ENCODE measurements around the gene DERA. TPM values are rescaled to one million over a fixed set of nuclear protein-coding genes. Genes with fewer than 3 reads are reported as not detected.
A peak's percentile ranks its signal among the peaks of the same experiment; 100 is the strongest.

The DERA gene
- total and polyA plus RNA-seq, 2 donors from 2014 or later: 40.2 to 59.5 TPM

DNA sequence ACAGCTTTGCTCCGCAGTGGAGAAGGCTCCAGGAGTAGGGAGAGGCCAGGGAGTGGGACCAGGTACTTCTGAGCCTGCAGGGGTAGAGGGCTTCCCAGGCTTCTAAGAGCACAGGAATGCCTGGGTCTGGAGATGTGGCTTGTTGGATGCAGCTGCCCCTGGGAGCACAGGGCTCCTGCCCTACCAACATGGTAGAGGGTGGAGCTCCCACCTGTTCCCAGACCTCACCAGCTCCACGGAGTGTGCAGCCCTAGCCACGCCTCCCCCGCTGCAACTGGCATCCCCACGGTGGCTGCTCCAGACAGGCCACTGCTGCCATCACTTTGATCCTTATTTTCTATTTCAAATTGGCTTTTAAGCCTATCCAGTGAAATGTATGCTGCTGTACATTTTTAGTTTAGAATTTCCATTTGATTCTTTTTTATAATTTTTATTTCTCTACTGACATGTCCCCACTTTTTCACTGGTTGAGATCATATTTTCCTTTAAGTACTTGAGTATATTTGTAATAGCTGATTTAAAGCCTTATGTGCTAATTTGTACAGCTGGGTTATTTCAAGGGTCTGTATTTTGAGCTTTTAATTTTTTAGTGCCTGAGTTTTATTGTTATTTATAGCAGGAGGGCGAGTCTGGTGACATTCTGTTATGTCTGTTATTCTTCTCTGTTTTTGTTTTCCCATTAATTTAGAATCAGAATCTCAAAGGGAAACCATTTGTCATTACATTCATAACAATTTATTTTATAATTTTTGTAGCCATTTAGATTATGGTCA, 78.0 kb downstream of the DERA start:
- peaks cover 0 to 4% (median 4%) of the 10 kb centered on the region in 3 donors for H3K4me1 ChIP-seq (ENCODE audit: control insufficient read depth in 2 of 3, insufficient read depth in 2 of 3, low read depth in 1 of 3, low read length in 3 of 3)
- no peaks in the 10 kb centered on the region for H3K9me3 ChIP-seq (ENCODE audit: control insufficient read depth in 2 of 3, insufficient read depth in 1 of 3, low read length in 3 of 3)
- H3K36me3 ChIP-seq (ENCODE audit: control insufficient read depth in 2 of 3, insufficient read depth in 3 of 3, low read length in 3 of 3): peaks cover 0 to 5% (median 2%) of the 10 kb centered on the region in 3 donors
- H3K27ac ChIP-seq (ENCODE audit: low read depth in 2 of 2, low read length in 2 of 2): no peak overlapping the region
- intact Hi-C loops (cut with DNase I): no loop called here
- peak in 2 of 5 donors; percentile 46 to 74 for DNase-seq
- no peak overlapping the region for H3K4me3 ChIP-seq (ENCODE audit: low read length in 3 of 3)
- peak; percentile 33 for FAIRE-seq
- TF ChIP-seq, protein P1, sequence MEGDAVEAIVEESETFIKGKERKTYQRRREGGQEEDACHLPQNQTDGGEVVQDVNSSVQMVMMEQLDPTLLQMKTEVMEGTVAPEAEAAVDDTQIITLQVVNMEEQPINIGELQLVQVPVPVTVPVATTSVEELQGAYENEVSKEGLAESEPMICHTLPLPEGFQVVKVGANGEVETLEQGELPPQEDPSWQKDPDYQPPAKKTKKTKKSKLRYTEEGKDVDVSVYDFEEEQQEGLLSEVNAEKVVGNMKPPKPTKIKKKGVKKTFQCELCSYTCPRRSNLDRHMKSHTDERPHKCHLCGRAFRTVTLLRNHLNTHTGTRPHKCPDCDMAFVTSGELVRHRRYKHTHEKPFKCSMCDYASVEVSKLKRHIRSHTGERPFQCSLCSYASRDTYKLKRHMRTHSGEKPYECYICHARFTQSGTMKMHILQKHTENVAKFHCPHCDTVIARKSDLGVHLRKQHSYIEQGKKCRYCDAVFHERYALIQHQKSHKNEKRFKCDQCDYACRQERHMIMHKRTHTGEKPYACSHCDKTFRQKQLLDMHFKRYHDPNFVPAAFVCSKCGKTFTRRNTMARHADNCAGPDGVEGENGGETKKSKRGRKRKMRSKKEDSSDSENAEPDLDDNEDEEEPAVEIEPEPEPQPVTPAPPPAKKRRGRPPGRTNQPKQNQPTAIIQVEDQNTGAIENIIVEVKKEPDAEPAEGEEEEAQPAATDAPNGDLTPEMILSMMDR (IDR thresholded peaks at IDR 0.05; ENCODE audit: borderline replicate concordance, extremely low read depth, insufficient read depth): no peak
- no peak overlapping the region for H3K9ac ChIP-seq (ENCODE audit: low read length in 3 of 3)
- no peaks in the 10 kb centered on the region for H3K27me3 ChIP-seq (ENCODE audit: control insufficient read depth, insufficient read depth, low read length)

DNA sequence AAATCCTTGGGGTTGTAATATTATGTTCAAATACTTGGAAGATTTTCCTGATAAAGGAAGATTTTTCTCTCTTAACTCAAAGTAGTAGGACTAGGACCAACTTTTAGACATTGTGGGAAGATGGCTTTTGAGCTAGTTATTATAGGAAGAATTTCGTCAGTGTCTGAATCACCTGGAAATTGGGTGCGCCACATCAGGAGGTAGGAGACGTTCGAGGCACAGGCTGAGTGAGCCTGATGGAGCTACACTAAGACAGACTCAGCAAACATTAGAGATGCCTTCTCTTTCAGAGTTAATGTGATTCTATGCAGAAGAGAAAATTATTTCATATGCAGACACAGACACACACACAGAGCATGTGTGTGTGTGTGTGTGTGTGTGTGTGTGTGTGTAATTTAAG, 84.7 kb downstream of the DERA start:
- Histone ChIP-seq H3K9ac (ENCODE audit: low read length in 3 of 3) (no peak overlapping the region), H3K27me3 (ENCODE audit: control insufficient read depth, insufficient read depth, low read length) (no peaks in the 10 kb centered on the region), H3K9me3 (ENCODE audit: control insufficient read depth in 2 of 3, insufficient read depth in 1 of 3, low read length in 3 of 3) (no peaks in the 10 kb centered on the region), H3K4me1 (ENCODE audit: control insufficient read depth in 2 of 3, insufficient read depth in 2 of 3, low read depth in 1 of 3, low read length in 3 of 3) (peaks cover 0 to 7% (median 4%) of the 10 kb centered on the region in 3 donors), H3K27ac (ENCODE audit: low read depth in 2 of 2, low read length in 2 of 2) (no peak overlapping the region), H3K4me3 (ENCODE audit: low read length in 3 of 3) (no peak overlapping the region), H3K36me3 (ENCODE audit: control insufficient read depth in 2 of 3, insufficient read depth in 3 of 3, low read length in 3 of 3) (no peaks in the 10 kb centered on the region)
- FAIRE-seq (no peak), DNase-seq (no peak)
- TF ChIP-seq, protein P1 (IDR thresholded peaks at IDR 0.05; ENCODE audit: borderline replicate concordance, extremely low read depth, insufficient read depth): no peak
- intact Hi-C loops (cut with DNase I): no loop called here

- Histone ChIP-seq H3K4me3 (ENCODE audit: low read length in 3 of 3) (no peak overlapping the region), H3K4me1 (ENCODE audit: control insufficient read depth in 2 of 3, insufficient read depth in 2 of 3, low read depth in 1 of 3, low read length in 3 of 3) (peaks cover 0 to 12% (median 4%) of the 10 kb centered on the region in 3 donors), H3K27me3 (ENCODE audit: control insufficient read depth, insufficient read depth, low read length) (no peaks in the 10 kb centered on the region), H3K9ac (ENCODE audit: low read length in 3 of 3) (no peak overlapping the region), H3K27ac (ENCODE audit: low read depth in 2 of 2, low read length in 2 of 2) (no peak overlapping the region), H3K36me3 (ENCODE audit: control insufficient read depth in 2 of 3, insufficient read depth in 3 of 3, low read length in 3 of 3) (no peaks in the 10 kb centered on the region), H3K9me3 (ENCODE audit: control insufficient read depth in 2 of 3, insufficient read depth in 1 of 3, low read length in 3 of 3) (no peaks in the 10 kb centered on the region)
- intact Hi-C loops (cut with DNase I): no loop called here
- TF ChIP-seq, protein P1 (IDR thresholded peaks at IDR 0.05; ENCODE audit: borderline replicate concordance, extremely low read depth, insufficient read depth): peak; percentile 24
- no peak for FAIRE-seq
- DNase-seq: no peak
Measured at GRCh38 chr12:15996254-15996653, 85.1 kb downstream of the DERA start.

Measured in kidney (tissue), 14 donors.